ENCODE results near the gene GRB10.

DNA sequence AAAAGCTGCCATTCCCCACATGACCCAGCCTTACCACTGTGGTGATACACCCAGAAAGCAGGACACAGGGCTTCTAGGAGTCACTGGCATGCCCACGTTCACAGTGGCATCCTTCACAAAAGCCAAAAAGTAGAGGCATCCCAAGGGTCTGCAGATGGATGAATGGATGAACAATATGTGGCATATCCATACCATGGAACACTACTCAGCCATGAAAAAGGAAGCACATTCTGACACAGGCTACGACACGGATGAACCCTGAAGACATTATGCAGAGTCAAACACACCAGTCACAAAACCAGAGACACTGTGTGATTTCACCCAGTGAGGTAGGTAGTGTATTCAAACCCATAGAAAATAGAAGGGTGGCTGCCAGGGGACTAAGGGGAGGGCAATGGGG, 112.8 kb downstream of the GRB10 start:
- TF ChIP-seq, protein P1, sequence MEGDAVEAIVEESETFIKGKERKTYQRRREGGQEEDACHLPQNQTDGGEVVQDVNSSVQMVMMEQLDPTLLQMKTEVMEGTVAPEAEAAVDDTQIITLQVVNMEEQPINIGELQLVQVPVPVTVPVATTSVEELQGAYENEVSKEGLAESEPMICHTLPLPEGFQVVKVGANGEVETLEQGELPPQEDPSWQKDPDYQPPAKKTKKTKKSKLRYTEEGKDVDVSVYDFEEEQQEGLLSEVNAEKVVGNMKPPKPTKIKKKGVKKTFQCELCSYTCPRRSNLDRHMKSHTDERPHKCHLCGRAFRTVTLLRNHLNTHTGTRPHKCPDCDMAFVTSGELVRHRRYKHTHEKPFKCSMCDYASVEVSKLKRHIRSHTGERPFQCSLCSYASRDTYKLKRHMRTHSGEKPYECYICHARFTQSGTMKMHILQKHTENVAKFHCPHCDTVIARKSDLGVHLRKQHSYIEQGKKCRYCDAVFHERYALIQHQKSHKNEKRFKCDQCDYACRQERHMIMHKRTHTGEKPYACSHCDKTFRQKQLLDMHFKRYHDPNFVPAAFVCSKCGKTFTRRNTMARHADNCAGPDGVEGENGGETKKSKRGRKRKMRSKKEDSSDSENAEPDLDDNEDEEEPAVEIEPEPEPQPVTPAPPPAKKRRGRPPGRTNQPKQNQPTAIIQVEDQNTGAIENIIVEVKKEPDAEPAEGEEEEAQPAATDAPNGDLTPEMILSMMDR (IDR thresholded peaks at IDR 0.05) = no peak
- TF ChIP-seq POLR2A (IDR thresholded peaks at IDR 0.05) = no peak

Measured in Peyer's patch (tissue), 4 donors.